CD4-positive, alpha-beta T cell treated with Interleukin-4 for 1 hour (primary cell): ENCODE data around the gene COPS2.
"Not testable (repeated sequence)": the region's sequence is repeated elsewhere in the genome, so short reads cannot be mapped to it uniquely, and the experiment has no call there.

ENCODE experiments used
- DNase-seq, 2 donors: peaks; one replicate each; pipeline ENCODE4 v3.0.0-alpha.2; 2020 to 2022

Gene COPS2

GRCh38 chr15:49155110-49155833 lies at the start of gene COPS2:
COPS2 (minus strand) TSS chr15:49155599; CDS start chr15:49155578, 21 bp downstream.
- DNase-seq, result peak; percentile 96 to 98

GRCh38 chr15:49200347-49200746 lies 44.9 kb upstream of the COPS2 start:
- DNase-seq, result no peak

- DNase-seq, result no peak
These were observed 44.3 kb upstream of the COPS2 start for GRCh38 chr15:49199666-49200065.

- no peak for DNase-seq
These were observed 41.5 kb upstream of the COPS2 start for GRCh38 chr15:49196856-49197255.

DNA sequence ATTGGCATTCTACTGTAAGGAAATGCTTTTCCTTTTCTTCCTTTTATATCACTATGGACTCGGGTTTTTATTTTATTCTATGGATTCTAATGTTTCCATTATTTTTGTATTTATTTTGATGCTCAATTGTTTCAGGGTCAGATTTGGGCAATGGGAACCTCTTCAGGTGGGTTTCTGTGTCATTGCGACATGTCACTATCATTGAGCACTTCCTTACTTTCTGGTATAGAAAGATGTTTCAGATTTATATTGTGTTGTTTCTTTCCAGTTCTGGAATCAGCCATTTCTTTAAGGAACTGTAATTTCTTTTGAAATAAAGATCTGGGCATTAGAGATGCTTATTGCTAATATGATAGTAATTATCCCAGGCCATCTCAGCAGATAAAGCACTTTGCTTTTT lies 36.5 kb upstream of the COPS2 start:
- no peak for DNase-seq

GRCh38 chr15:49190586-49190985 lies 35.2 kb upstream of the COPS2 start:
- DNase-seq, result no peak

GRCh38 chr15:49189631-49190030 lies 34.2 kb upstream of the COPS2 start:
- no peak for DNase-seq

DNA sequence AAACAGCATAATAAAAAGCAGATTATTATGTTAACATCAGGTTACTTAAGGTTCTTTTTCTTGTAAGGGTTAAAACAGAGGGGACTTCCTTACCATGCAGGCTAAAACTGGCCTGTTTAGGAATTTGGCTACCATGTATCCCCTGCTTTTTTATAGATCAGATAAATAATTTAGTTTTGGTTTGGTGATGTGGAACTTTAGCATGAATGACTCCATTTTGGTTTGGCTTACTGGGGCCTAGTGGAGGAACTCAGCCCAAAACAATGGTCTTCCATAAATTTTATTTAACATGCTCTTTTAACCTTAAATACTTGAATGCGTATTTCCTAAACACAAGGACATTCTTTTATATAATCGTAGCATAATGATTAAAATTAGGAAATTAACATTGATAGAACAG lies 33.5 kb upstream of the COPS2 start:
- no peak for DNase-seq

DNA sequence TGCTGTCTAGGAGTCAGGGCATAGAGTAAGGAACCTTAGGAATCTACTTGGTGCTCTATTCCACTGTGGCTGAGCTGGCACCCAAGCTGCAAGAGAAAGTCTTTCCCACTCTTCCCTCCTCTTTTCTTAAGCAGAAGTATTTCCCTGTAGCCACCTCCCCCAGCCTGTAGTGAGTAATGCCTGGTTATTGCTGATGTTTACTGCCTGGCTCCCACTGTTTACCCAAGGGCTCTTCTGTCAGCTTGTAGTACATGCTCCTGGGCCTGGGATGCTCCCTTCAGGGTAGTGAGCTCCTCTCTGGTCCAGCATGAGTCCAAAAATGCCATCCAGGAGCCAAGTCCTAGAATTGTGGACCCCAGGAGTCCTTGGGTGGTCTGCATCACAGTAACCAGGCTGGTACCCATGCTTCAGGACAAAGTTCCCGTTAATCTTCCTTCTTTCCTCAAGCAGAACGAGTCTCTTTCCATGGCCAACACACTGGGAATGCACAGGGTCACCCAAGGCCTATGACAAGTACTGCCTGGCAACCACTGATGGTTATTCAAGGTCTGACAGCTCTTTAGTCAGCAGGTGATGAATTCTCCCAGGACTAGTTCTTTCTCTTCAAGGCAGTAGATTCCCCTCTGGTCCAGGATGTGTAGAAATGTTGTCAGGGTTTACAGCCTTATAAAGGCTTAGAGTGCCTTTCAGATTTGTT lies 32.3 kb upstream of the COPS2 start:
- no peak for DNase-seq

DNA sequence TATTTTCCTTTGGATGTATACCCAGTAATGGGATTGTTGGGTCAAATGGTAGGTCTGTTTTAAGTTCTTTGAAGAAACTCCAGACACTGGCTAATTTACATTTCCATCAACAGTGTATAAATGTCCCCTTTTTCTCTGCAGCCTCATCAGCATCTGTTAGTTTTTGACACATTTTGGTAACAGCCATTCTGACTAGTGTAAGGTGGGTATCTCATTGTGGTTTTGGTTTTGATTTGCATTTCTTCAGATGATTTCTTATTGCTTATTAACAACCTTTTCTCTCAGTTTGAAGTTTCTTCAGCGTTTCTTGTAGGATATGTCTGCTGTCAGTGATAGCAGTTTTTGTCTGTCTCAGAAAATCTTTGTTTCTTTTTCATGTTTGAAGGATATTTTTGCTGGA lies 30.1 kb upstream of the COPS2 start:
- no peak for DNase-seq

GRCh38 chr15:49183741-49184140 lies 28.3 kb upstream of the COPS2 start:
- not testable (repeated sequence) for DNase-seq

GRCh38 chr15:49182128-49182527 lies 26.7 kb upstream of the COPS2 start:
- DNase-seq, result no peak

DNA sequence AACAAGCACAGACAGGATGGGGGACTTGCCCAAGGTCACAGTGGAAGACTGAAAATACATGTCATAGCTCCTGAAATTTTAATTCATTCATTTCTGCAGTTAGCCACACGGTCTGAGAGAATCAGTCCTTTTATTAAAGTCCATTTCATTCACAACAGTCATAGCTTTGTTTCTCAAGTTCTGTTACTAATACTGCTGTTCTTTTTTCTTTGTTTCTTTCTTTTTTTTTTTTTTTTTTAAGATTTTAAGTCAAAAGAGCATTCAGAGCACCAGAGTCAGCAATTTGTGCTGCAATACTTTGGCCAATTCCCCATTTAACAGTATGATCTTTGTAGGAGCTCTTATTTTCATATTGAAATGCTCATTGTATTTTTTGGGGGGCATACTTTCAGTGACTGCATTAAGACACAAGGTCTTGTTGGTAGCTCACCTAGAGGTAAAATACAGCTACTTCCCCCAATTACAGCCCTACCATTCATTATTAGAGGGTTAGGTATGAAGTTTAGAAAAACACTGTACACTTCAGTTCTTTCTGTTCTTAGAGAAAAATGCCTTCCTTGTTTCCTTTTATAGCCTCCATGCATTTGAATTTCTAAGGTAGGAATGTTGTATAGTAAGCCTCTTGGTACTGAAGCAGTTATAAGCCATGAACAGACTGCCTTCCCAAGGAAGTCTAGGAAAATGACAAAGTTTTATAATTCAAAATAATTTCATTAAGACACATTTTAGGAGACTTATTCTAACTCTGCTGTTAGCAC lies 24.2 kb upstream of the COPS2 start:
- DNase-seq, result no peak

DNA sequence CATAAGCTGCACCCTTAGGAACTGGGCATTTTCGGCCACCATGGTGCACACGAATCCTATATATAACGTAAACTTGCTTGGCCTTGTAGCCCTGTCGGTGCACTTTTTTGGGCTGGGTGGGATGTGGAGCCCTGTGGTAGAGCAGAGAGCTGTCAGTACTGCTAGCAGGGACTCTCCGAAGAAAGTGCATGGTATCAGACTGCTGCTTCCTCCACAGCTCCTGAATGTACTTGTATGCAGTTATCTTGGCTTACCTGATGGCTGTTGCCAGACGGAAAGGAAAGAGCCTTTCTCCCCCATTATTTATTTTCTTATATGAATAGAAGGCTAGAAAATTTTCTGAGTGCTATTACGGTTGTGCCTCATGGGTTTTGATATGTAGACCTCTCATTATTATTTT lies 23.1 kb upstream of the COPS2 start:
- DNase-seq, result no peak

- DNase-seq, result not testable (repeated sequence)
These were observed 20.4 kb upstream of the COPS2 start for GRCh38 chr15:49175582-49176397.

DNA sequence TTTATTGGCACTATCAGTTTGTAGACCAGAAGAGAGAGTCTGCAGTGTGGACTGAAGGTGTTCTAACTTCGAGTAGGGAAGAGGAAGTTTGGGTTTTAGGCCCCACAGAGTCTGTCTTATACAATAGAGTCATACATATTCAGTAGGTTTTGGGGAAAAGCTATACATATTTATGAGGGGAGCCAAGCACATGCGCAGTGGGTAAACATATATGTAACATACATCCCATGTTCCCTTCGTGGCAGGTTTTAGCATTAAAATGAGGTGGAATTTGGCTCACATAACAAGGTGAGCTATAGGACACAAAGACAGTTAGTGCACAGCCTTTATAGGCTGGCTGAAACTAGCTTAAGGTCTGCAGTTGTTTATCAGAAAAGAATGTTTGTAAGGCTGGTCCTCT lies 19.5 kb upstream of the COPS2 start:
- DNase-seq, result no peak

GRCh38 chr15:49171790-49172189 lies 16.4 kb upstream of the COPS2 start:
- no peak for DNase-seq

GRCh38 chr15:49169880-49170597 lies 14.6 kb upstream of the COPS2 start, which contains the start of gene GALK2:
GALK2 (plus strand) TSS chr15:49170247; CDS start chr15:49170323, 76 bp downstream.
- DNase-seq, result peak; percentile 77 to 87

GRCh38 chr15:49168016-49168415 lies 12.6 kb upstream of the COPS2 start:
- no peak for DNase-seq

DNA sequence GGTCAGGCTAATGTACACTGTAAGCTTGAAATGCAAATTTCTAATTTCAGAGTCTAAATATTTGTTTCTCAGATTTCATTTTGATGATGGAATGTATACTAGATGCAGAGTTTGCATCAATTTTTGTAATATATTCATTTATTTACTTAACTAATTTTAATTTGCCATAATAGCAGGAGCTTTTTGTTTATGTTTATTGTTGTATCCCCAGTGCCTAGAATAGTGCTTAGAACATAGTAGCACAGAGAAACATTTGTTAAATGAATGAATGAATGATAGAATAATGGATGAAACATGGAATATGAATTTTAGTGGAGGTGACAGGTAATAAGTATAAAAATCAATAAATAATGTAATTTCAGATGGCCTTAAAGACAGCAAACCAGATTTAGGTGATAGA lies 9.5 kb upstream of the COPS2 start:
- no peak for DNase-seq

GRCh38 chr15:49163678-49164077 lies 8.3 kb upstream of the COPS2 start:
- DNase-seq, result no peak
